ENCODE data around the gene PACRG.

PACRG gene

DNA sequence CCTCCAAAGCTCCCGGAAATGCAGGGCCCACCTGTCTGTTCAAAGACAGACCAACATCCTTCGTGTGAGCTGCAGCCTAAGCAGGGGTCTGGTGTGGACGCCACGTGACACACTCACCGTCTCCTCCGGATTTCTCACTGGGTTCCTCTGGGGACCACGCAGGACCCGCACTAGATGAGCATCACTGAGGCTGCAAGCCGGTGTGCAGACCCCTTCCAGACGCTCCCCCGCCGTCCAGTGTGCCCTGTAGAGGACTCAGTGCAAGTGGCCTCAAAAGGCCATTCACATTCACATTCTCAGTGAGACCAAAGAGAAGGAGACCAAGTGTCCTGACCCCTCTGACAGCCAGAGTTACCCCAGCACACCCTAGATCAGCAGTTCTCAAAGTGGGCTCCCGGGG, 595.5 kb downstream of the PACRG start:
- TF ChIP-seq POLR2AphosphoS5 (IDR thresholded peaks at IDR 0.05; ENCODE audit: low read depth, low read length): no peak

DNA sequence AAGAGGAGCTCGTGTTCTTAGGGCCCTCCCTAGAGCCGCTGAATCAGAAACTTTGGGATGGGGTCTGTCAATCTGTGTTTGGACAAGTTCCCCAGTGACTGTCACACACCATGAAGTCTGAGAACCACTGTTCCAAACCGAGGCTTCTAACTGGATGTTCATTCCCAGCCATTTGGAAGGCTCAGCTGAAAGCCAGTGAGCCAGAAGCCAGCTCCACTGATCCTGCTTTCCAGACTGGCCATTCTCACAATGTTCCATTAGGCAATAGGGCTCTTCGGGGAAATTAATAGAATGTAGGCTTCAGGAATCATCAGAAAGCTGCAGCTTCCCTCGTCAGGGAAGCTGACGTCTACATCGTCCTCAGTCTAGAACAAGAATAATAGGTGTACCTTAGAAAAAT, 595.9 kb downstream of the PACRG start:
- TF ChIP-seq, protein P1, sequence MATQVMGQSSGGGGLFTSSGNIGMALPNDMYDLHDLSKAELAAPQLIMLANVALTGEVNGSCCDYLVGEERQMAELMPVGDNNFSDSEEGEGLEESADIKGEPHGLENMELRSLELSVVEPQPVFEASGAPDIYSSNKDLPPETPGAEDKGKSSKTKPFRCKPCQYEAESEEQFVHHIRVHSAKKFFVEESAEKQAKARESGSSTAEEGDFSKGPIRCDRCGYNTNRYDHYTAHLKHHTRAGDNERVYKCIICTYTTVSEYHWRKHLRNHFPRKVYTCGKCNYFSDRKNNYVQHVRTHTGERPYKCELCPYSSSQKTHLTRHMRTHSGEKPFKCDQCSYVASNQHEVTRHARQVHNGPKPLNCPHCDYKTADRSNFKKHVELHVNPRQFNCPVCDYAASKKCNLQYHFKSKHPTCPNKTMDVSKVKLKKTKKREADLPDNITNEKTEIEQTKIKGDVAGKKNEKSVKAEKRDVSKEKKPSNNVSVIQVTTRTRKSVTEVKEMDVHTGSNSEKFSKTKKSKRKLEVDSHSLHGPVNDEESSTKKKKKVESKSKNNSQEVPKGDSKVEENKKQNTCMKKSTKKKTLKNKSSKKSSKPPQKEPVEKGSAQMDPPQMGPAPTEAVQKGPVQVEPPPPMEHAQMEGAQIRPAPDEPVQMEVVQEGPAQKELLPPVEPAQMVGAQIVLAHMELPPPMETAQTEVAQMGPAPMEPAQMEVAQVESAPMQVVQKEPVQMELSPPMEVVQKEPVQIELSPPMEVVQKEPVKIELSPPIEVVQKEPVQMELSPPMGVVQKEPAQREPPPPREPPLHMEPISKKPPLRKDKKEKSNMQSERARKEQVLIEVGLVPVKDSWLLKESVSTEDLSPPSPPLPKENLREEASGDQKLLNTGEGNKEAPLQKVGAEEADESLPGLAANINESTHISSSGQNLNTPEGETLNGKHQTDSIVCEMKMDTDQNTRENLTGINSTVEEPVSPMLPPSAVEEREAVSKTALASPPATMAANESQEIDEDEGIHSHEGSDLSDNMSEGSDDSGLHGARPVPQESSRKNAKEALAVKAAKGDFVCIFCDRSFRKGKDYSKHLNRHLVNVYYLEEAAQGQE (IDR thresholded peaks at IDR 0.05; ENCODE audit: insufficient read depth in 1 of 2, low read depth in 2 of 2, low read length in 2 of 2): no peak
- TF ChIP-seq POLR2AphosphoS5 (IDR thresholded peaks at IDR 0.05; ENCODE audit: low read depth, low read length) (no peak), FOXP2 (optimal IDR thresholded peaks at IDR 0.05; ENCODE audit: borderline replicate concordance, extremely low read depth, extremely low read length, insufficient read depth) (no peak), SIN3A (IDR thresholded peaks at IDR 0.05; ENCODE audit: borderline replicate concordance, insufficient read depth, low read length) (no peak), TAF1 (IDR thresholded peaks at IDR 0.05; ENCODE audit: borderline replicate concordance, insufficient read depth, low read length) (no peak)

DNA sequence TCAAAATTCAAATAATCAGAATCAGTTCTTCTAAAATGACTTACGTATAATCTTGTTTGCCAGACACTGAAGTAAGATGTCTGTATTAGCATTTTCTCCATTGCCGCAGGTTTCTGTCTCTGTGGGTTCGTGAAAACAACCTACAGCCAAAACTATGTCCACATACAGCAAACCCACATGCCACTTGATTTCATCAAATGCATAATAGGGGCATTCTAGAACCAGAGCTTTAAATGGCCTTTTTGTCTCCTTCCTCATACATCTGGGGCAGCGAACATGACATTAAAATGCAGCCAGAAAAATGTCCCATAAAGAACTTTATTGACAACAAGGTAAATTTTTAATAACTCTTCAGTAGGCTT, 596.5 kb downstream of the PACRG start:
- TF ChIP-seq FOXP2 (optimal IDR thresholded peaks at IDR 0.05; ENCODE audit: borderline replicate concordance, extremely low read depth, extremely low read length, insufficient read depth): no peak
- TF ChIP-seq POLR2AphosphoS5 (IDR thresholded peaks at IDR 0.05; ENCODE audit: low read depth, low read length): no peak
- no peak for TF ChIP-seq TAF1 (IDR thresholded peaks at IDR 0.05; ENCODE audit: borderline replicate concordance, insufficient read depth, low read length)
- TF ChIP-seq SIN3A (IDR thresholded peaks at IDR 0.05; ENCODE audit: borderline replicate concordance, insufficient read depth, low read length): no peak
- TF ChIP-seq, protein P1 (IDR thresholded peaks at IDR 0.05; ENCODE audit: insufficient read depth in 1 of 2, low read depth in 2 of 2, low read length in 2 of 2): no peak

DNA sequence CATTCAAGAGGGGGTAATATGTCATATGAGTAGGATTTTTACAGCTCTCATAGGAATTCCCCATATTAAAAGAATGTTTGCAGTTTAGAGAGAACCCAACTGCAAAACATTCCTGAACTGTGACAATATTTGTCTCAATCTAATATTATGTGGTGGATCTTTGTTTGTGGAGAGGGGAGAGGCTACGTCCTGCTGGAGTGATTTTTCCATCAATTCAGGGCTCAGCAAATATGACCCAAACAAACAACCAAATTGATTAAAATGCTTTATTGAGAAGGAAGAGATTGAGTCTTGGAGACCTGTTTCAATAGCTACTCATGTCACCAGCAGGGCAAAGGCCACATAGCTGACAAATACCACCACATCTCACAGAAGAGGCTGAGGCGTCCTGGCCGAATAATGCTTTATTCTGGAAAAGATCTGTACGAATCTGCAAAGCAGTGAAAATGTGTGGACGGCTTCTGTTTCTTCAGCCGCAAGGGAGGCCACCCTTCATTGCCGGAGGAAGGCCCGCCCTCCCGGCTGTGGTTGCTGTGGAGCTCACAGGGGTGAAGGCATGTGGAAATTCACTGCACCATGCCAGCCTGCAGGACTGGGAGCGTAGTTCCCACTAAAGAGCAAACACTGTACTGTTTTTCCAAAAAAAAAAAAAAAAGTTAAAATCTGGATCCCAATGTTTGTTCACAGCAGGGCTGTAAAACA, 597.1 kb downstream of the PACRG start:
- TF ChIP-seq SIN3A (IDR thresholded peaks at IDR 0.05; ENCODE audit: borderline replicate concordance, insufficient read depth, low read length): no peak
- TF ChIP-seq POLR2AphosphoS5 (IDR thresholded peaks at IDR 0.05; ENCODE audit: low read depth, low read length): no peak
- TF ChIP-seq, protein P1 (IDR thresholded peaks at IDR 0.05; ENCODE audit: insufficient read depth in 1 of 2, low read depth in 2 of 2, low read length in 2 of 2): no peak
- no peak for TF ChIP-seq TAF1 (IDR thresholded peaks at IDR 0.05; ENCODE audit: borderline replicate concordance, insufficient read depth, low read length)
- TF ChIP-seq FOXP2 (optimal IDR thresholded peaks at IDR 0.05; ENCODE audit: borderline replicate concordance, extremely low read depth, extremely low read length, insufficient read depth): no peak

DNA sequence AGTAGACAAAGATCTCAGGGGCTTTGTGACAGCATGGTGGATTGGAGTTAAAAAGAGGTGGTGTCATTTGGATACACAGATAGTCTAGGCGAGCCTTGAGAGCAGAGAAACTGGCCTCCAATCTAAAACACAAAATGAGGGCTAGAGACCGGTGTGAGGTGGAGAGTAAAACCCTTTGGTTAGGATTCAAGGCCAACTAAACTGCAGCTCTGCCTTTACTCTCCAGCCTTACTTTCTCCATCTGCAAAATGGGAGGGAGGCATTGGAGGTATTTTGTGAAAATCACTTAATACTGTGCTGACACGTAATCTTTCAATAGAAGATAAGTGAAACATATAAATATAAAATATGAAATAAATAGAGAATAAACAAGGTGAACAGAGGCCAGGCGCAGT, 597.6 kb downstream of the PACRG start:
- TF ChIP-seq POLR2AphosphoS5 (IDR thresholded peaks at IDR 0.05; ENCODE audit: low read depth, low read length) (no peak), FOXP2 (optimal IDR thresholded peaks at IDR 0.05; ENCODE audit: borderline replicate concordance, extremely low read depth, extremely low read length, insufficient read depth) (no peak), TAF1 (IDR thresholded peaks at IDR 0.05; ENCODE audit: borderline replicate concordance, insufficient read depth, low read length) (no peak), SIN3A (IDR thresholded peaks at IDR 0.05; ENCODE audit: borderline replicate concordance, insufficient read depth, low read length) (no peak)
- TF ChIP-seq, protein P1 (IDR thresholded peaks at IDR 0.05; ENCODE audit: insufficient read depth in 1 of 2, low read depth in 2 of 2, low read length in 2 of 2): no peak
